ENCODE results near the gene IBA57.
"Not testable (repeated sequence)": the region's sequence is repeated elsewhere in the genome, so short reads cannot be mapped to it uniquely, and the experiment has no call there.

Gene IBA57

DNA sequence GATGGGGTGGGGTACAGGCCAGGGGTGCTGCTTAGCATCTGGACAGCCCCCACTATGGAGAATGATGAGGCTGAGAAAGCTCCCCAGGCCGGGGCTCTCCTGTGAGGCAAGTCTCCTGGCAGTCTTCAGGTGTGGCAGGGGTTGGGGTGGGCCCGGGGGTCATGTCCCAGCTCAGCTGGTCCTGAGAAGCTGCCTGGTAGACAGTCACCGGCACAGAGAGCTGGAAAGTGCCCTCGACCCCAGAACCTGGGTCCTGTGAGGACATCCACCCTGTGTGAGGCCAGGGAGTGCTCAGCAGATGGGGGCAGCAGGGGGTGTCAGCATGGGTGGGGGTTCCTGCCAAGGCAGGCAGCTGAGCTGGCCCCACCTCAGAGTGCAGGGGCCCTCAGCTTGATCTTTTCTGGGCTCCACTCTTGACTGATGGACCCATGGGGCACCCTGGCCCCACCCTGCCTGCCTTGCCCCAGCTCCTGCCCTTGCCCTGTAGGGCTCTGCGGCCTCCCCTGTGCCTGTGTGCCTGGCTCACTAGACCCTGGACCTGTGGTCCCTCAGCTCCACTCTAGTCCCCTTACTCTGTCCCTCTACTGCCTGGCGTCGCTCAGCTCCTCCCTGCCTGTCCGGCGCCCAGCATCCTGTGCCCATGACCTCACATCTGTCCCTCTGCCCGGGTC, 5.8 kb downstream of the IBA57 start:
- H3K9me3 ChIP-seq, result no peaks in the 10 kb centered on the region
- no peaks in the 10 kb centered on the region for H3K4me1 ChIP-seq
- no peak for TF ChIP-seq CTCF (IDR thresholded peaks at IDR 0.05; ENCODE audit: low read depth, low read length)
- H3K4me3 ChIP-seq (ENCODE audit: low read depth, low read length), result no peak overlapping the region
- no peaks in the 10 kb centered on the region for H3K27me3 ChIP-seq
- H3K36me3 ChIP-seq, result peaks cover 6% of the 10 kb centered on the region
- peak; percentile 2 for DNase-seq

DNA sequence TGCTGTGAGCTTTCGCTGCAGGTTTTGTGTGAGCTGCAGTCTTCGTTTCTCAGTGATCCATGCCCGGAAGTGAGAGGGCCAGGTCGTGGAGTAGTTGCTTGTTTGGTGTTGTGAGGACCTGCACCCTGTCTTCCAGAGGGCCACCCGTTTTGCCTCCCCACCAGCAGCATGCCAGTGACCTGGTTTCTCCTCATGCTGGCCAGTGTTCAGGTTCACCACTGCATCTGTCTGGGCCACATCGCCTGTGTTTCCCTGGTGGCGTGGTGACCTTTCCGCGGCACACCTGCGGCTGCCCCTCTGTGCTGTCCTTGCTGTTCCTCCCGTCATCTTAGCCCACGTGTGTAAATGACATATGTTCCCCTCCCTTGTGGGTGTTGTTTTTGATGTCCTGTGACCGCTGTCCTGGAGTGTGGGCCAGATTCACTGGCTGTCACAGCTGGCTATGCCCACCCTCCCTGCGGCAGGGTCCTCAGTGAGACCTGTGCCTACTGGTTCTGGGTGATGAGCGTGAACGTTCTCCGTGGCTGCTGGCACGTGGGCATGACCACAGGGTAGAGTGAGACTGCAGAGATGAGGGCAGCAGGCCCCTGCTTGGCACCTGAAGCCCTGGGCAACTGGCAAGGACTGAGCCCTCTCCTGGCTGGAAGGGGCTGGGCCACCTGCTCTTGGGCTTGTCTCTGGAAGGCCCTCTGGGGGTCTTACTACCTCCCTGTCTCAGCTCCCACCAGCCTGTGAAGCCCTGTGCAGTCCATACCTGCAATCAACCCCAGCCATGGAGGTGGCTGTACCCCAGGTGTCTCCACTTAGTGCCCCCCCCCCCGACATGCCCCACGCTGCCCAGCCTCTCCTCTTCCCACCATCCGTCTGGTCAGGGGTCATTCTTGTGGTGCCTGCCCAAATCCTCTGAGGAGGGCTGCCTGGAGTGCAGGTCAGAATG, 7.3 kb downstream of the IBA57 start:
- H3K27me3 ChIP-seq, result no peaks in the 10 kb centered on the region
- no peak overlapping the region for H3K4me3 ChIP-seq (ENCODE audit: low read depth, low read length)
- no peak for DNase-seq
- peaks cover 6% of the 10 kb centered on the region for H3K36me3 ChIP-seq
- no peak for TF ChIP-seq CTCF (IDR thresholded peaks at IDR 0.05; ENCODE audit: low read depth, low read length)
- no peaks in the 10 kb centered on the region for H3K9me3 ChIP-seq
- no peaks in the 10 kb centered on the region for H3K4me1 ChIP-seq

- not testable (repeated sequence) for H3K4me3 ChIP-seq (ENCODE audit: low read depth, low read length); H3K4me1 ChIP-seq
Observed at GRCh38 chr1:228173528-228174481, 8.2 kb downstream of the IBA57 start.

GRCh38 chr1:228174482-228175315, 9.1 kb downstream of the IBA57 start:
- peak; percentile 61 for DNase-seq
- Histone ChIP-seq H3K9me3 (no peaks in the 10 kb centered on the region), H3K36me3 (peaks cover 6% of the 10 kb centered on the region), H3K4me1 (peaks cover 6% of the 10 kb centered on the region; the same call in 1 of the 2 replicates), H3K4me3 (ENCODE audit: low read depth, low read length) (peak overlapping the region; percentile 39), H3K27me3 (no peaks in the 10 kb centered on the region)
- TF ChIP-seq CTCF (IDR thresholded peaks at IDR 0.05; ENCODE audit: low read depth, low read length), result no peak

More at GRCh38 chr1:228173528-228174481, 8.2 kb downstream of the IBA57 start:
- not testable (repeated sequence) for H3K36me3 ChIP-seq, H3K27me3 ChIP-seq, H3K9me3 ChIP-seq
- DNase-seq, result peak; percentile 41

DNA sequence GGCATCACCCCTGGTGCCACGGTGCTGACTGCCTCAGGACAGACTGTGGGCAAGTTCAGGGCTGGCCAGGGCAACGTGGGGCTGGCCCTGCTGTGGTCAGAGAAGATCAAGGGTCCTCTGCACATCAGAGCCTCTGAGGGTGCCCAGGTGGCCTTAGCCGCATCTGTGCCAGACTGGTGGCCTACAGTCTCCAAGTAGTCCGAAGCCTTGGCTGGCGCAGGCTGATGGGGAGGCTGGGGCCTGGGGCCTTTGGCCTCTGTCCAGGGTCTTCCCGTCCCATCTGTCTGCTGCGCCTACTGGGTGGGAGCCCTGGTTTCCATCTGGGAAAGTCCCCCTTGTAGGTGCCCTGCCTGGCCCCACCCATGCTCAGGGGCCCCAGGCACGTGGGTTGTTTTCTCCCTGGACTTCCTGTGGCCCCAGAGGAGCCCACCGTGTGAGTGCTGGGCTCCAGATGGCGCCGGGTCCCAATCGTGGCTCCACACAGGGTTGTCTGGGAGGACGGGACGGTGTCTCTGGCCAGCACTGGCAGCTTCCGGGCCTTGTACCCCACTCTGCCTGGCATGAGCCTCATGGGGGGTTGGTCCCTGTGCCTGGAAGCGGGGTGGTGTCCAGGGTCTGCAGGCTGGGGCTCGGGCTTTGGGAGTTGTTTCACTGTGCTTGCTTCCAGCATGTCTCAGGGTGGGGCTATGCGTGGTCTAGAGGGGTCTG, 9.9 kb downstream of the IBA57 start:
- no peak for TF ChIP-seq CTCF (IDR thresholded peaks at IDR 0.05; ENCODE audit: low read depth, low read length)
- no peak for DNase-seq
- Histone ChIP-seq H3K4me3 (ENCODE audit: low read depth, low read length) (no peak overlapping the region), H3K36me3 (peaks cover 6% of the 10 kb centered on the region), H3K27me3 (no peaks in the 10 kb centered on the region), H3K9me3 (no peaks in the 10 kb centered on the region), H3K4me1 (peaks cover 6% of the 10 kb centered on the region; the same call in 1 of the 2 replicates)
